ENCODE results near the gene SLC39A1.
A peak's percentile ranks its signal among the peaks of the same experiment; 100 is the strongest.

SLC39A1 gene

DNA sequence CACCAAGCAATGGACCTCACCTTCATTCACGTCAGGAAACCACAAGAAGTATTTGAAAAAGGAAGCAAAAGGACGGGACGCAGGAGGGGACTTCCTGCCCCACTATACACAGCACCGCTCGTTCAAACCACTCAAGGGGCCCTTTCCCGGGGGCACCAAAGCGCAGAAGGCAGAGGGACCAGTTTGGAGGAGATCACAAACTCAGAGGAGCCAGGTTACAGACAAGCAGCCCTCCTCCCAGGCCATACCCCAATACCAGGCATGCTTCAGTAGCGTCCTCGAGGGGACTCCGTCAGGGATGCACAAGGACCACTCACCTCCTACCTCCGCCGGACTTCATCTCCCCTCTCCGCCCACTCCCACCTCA, 5.6 kb downstream of the SLC39A1 start:
- peaks cover 75% of the 10 kb centered on the region for H3K79me2 ChIP-seq (ENCODE audit: insufficient read depth, low read length)
- peak overlapping the region; percentile 87 for H3K4me2 ChIP-seq (ENCODE audit: insufficient read depth, low read length)
- DNase-seq (peak; percentile 62), ATAC-seq (ENCODE audit: insufficient read depth, low read depth) (peak; percentile 38)
- H3K27me3 ChIP-seq (ENCODE audit: insufficient read depth, low read length, poor library complexity), result no peaks in the 10 kb centered on the region
- TF ChIP-seq, protein P1, sequence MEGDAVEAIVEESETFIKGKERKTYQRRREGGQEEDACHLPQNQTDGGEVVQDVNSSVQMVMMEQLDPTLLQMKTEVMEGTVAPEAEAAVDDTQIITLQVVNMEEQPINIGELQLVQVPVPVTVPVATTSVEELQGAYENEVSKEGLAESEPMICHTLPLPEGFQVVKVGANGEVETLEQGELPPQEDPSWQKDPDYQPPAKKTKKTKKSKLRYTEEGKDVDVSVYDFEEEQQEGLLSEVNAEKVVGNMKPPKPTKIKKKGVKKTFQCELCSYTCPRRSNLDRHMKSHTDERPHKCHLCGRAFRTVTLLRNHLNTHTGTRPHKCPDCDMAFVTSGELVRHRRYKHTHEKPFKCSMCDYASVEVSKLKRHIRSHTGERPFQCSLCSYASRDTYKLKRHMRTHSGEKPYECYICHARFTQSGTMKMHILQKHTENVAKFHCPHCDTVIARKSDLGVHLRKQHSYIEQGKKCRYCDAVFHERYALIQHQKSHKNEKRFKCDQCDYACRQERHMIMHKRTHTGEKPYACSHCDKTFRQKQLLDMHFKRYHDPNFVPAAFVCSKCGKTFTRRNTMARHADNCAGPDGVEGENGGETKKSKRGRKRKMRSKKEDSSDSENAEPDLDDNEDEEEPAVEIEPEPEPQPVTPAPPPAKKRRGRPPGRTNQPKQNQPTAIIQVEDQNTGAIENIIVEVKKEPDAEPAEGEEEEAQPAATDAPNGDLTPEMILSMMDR (IDR thresholded peaks at IDR 0.05; ENCODE audit: borderline replicate concordance, extremely low read depth, low read length, poor library complexity, severe bottlenecking), result peak; percentile 3
- TF ChIP-seq EZH2 (IDR thresholded peaks at IDR 0.05; ENCODE audit: borderline replicate concordance, low read depth, low read length, severe bottlenecking), result no peak
- peak overlapping the region; percentile 93 for H2AFZ ChIP-seq (ENCODE audit: low read depth, low read length)
- H3K4me1 ChIP-seq (ENCODE audit: insufficient read depth, low read length), result peaks cover 56% of the 10 kb centered on the region
- H4K20me1 ChIP-seq (ENCODE audit: insufficient read depth, low read length), result peaks cover 49% of the 10 kb centered on the region
- peak overlapping the region; percentile 90 for H3K27ac ChIP-seq (ENCODE audit: low read length)
- peak overlapping the region; percentile 94 to 100 for H3K4me3 ChIP-seq (ENCODE audit: low read depth in 1 of 2, low read length in 2 of 2)
- no peaks in the 10 kb centered on the region for H3K9me3 ChIP-seq (ENCODE audit: insufficient read depth, low read length, severe bottlenecking)
- peaks cover 53% of the 10 kb centered on the region for H3K36me3 ChIP-seq (ENCODE audit: insufficient read depth, low read length)
- H3K9ac ChIP-seq (ENCODE audit: low read depth, low read length), result peak overlapping the region; percentile 96

DNA sequence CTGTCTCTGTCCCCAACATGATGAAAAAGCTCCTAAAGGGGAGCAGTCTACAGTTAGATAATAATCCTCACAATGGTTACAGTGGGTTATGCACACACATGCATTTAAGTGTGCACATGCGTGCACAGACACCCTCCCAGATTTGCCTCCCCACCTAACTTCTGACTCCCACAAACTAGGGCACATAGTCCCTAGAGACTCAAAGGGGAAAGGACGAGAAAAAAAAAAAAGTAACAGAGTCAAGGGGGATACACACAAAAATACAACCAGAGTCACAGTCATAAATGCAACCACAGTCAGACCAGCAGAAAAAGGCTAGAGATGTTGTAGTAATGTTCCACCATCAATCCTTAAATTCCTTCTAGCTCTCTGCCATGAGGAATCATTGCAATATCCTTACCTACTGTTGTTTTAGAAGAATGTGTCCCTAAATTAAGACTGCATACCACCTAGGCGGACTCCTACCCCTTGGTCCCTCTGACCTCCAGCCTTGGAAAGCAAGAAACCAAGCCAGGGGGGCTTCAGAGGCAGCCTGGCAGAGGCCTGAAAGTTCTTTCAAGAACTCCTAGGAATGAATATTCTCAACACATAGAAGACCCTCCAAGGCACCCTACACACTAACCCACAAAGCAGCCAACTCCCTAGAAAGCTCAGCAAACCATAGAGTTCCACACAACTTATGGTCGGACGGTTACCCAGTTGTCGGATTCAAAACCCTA, 6.2 kb downstream of the SLC39A1 start:
- peak overlapping the region; percentile 96 for H3K9ac ChIP-seq (ENCODE audit: low read depth, low read length)
- H3K27ac ChIP-seq (ENCODE audit: low read length), result peak overlapping the region; percentile 90
- no peaks in the 10 kb centered on the region for H3K9me3 ChIP-seq (ENCODE audit: insufficient read depth, low read length, severe bottlenecking)
- ATAC-seq (ENCODE audit: insufficient read depth, low read depth) (no peak), DNase-seq (no peak)
- H4K20me1 ChIP-seq (ENCODE audit: insufficient read depth, low read length), result peaks cover 53% of the 10 kb centered on the region
- peaks cover 51% of the 10 kb centered on the region for H3K4me1 ChIP-seq (ENCODE audit: insufficient read depth, low read length)
- no peaks in the 10 kb centered on the region for H3K27me3 ChIP-seq (ENCODE audit: insufficient read depth, low read length, poor library complexity)
- H3K79me2 ChIP-seq (ENCODE audit: insufficient read depth, low read length), result peaks cover 75% of the 10 kb centered on the region
- peak overlapping the region; percentile 87 for H3K4me2 ChIP-seq (ENCODE audit: insufficient read depth, low read length)
- peaks cover 58% of the 10 kb centered on the region for H3K36me3 ChIP-seq (ENCODE audit: insufficient read depth, low read length)
- no peak for TF ChIP-seq EZH2 (IDR thresholded peaks at IDR 0.05; ENCODE audit: borderline replicate concordance, low read depth, low read length, severe bottlenecking)
- TF ChIP-seq, protein P1 (IDR thresholded peaks at IDR 0.05; ENCODE audit: borderline replicate concordance, extremely low read depth, low read length, poor library complexity, severe bottlenecking), result no peak
- H2AFZ ChIP-seq (ENCODE audit: low read depth, low read length), result peak overlapping the region; percentile 93
- H3K4me3 ChIP-seq (ENCODE audit: low read depth in 1 of 2, low read length in 2 of 2), result peak overlapping the region; percentile 94 to 100

DNA sequence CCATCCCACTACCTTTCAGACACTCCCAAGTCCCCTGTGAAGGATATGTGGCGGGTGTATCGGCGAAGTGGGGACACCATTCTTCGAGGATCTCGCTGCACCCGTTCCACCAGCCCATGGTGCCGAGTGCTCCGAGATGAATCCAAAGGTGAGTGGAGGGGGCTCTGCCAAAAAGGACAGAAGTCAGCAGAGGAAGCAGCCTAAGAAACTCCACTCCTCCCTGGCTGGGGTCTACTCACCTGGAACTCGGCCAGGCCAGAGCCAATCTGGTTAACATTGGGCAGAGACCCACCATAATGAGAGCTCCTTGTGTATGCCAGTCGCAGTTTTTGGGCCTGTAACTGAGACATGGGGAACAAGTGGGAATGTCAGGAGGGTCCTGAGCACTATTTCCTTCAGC, 8.5 kb downstream of the SLC39A1 start:
- Histone ChIP-seq H3K4me3 (ENCODE audit: low read depth in 1 of 2, low read length in 2 of 2) (no peak overlapping the region), H3K27ac (ENCODE audit: low read length) (no peak overlapping the region), H3K79me2 (ENCODE audit: insufficient read depth, low read length) (peaks cover 62% of the 10 kb centered on the region), H3K9me3 (ENCODE audit: insufficient read depth, low read length, severe bottlenecking) (no peaks in the 10 kb centered on the region), H3K36me3 (ENCODE audit: insufficient read depth, low read length) (peaks cover 62% of the 10 kb centered on the region), H3K4me1 (ENCODE audit: insufficient read depth, low read length) (peaks cover 37% of the 10 kb centered on the region), H3K27me3 (ENCODE audit: insufficient read depth, low read length, poor library complexity) (no peaks in the 10 kb centered on the region), H3K9ac (ENCODE audit: low read depth, low read length) (no peak overlapping the region), H4K20me1 (ENCODE audit: insufficient read depth, low read length) (peaks cover 57% of the 10 kb centered on the region), H3K4me2 (ENCODE audit: insufficient read depth, low read length) (no peak overlapping the region), H2AFZ (ENCODE audit: low read depth, low read length) (no peak overlapping the region)
- DNase-seq (no peak), ATAC-seq (ENCODE audit: insufficient read depth, low read depth) (no peak)
- no peak for TF ChIP-seq EZH2 (IDR thresholded peaks at IDR 0.05; ENCODE audit: borderline replicate concordance, low read depth, low read length, severe bottlenecking)
- TF ChIP-seq, protein P1 (IDR thresholded peaks at IDR 0.05; ENCODE audit: borderline replicate concordance, extremely low read depth, low read length, poor library complexity, severe bottlenecking), result no peak
